ACHN (cell line): ENCODE results near the gene PRKD1.

Source experiments
- DNase-seq: peaks from one replicate; pipeline ENCODE4 v3.0.0-alpha.2; 2015
- in situ Hi-C: cut with HindIII; loops from 2 replicates; pipeline ENCODE4 v1.10.0; 2017; ENCODE audit warnings: low sequenced_read_pairs, low pct_ligation_motif_present, low pct_unique_long_range_greater_than_20kb

The PRKD1 gene

GRCh38 chr14:29527286-29527685 lies 400.4 kb downstream of the PRKD1 start:
- in situ Hi-C loops: no loop called here
- no peak for DNase-seq
